Lung (tissue), 12 donors: ENCODE measurements around the gene RNASE8. TPM values are rescaled to one million over a fixed set of nuclear protein-coding genes. Genes with fewer than 3 reads are reported as not detected.

Experiments
- ATAC-seq: fragments of 200-7000 bp; cut with Tn5 transposase; one replicate; pipeline ENCODE4 v1.9.1; 2020; ENCODE audit warnings: moderate number of reproducible peaks; ENCODE audit not compliant: insufficient read depth, low FRiP score
- DNase-seq, 3 donors: peaks; one replicate each; pipeline ENCODE4 v3.0.0-alpha.2; 2013 to 2017
- H3K27ac ChIP-seq, 2 donors: one replicate each; pipeline ENCODE4 v1.5.1; 2013; ENCODE audit warnings: mild to moderate bottlenecking in 2 of 2, moderate library complexity in 2 of 2, control low read depth in 1 of 2, inconsistent platforms in 1 of 2, low read depth in 1 of 2, low read length in 1 of 2
- H3K27me3 ChIP-seq, 3 donors: one replicate each; pipeline ENCODE4 v1.5.1; 2013; ENCODE audit warnings: low read length in 2 of 3; ENCODE audit not compliant: control insufficient read depth in 3 of 3, insufficient read depth in 3 of 3
- H3K36me3 ChIP-seq, 4 donors: one replicate each; pipeline ENCODE4 v1.5.1; 2013; ENCODE audit warnings: low read length in 4 of 4, mild to moderate bottlenecking in 1 of 4, moderate library complexity in 1 of 4; ENCODE audit not compliant: control insufficient read depth in 4 of 4, insufficient read depth in 4 of 4
- H3K4me1 ChIP-seq, 5 donors: one replicate each; pipeline ENCODE4 v1.5.1; 2013; ENCODE audit warnings: low read length in 5 of 5, mild to moderate bottlenecking in 2 of 5, moderate library complexity in 1 of 5; ENCODE audit not compliant: control insufficient read depth in 5 of 5, insufficient read depth in 5 of 5
- H3K4me3 ChIP-seq: one replicate; pipeline ENCODE4 v1.5.1; 2013; ENCODE audit warnings: mild to moderate bottlenecking, control low read depth, moderate library complexity
- H3K9ac ChIP-seq, 2 donors: one replicate each; pipeline ENCODE4 v1.5.1; 2013; ENCODE audit warnings: low read length in 2 of 2, control low read depth in 1 of 2; ENCODE audit not compliant: insufficient read depth in 1 of 2
- H3K9me3 ChIP-seq, 4 donors: one replicate each; pipeline ENCODE4 v1.5.1; 2013; ENCODE audit warnings: low read length in 3 of 4, mild to moderate bottlenecking in 1 of 4, moderate library complexity in 1 of 4; ENCODE audit not compliant: control insufficient read depth in 4 of 4, insufficient read depth in 3 of 4
- CTCF ChIP-seq: IDR thresholded peaks from 2 replicates; pipeline ENCODE4 v1.5.1; 2012; ENCODE audit warnings: mild to moderate bottlenecking; ENCODE audit errors: control extremely low read depth, extremely low read depth
- WGBS, 2 donors: extraction: QIAGEN DNeasy Blood & Tissue Kit; methylation state at CpG; one replicate each; pipeline ENCODE4 v1.1.7; 2013; 5-methylcytosine and 5-hydroxymethylcytosine counted together
- polyA plus RNA-seq, 2 donors: library from polyadenylated mRNA; stranded (reverse); fragments of 200-250 nt; gene quantifications; one replicate each; pipeline ENCODE4 v1.2.1, GENCODE V29; 2013
- total RNA-seq, 2 donors: library from RNA; depleted of rRNA in 1 of 2; stranded (reverse); fragments of >200 nt in 1 of 2; gene quantifications; one replicate each; pipeline ENCODE4 v1.2.1, GENCODE V29; 2014 to 2021
- donor health status: control.
- donor health status: control.
- donor health status: Bipolar disorder and iron deficiency.
- donor health status: healthy.
- donor health status: DM: yes; HTN: yes; CAD: no.

Gene RNASE8
- total and polyA plus RNA-seq, 4 donors = not detected

- TF ChIP-seq CTCF = no peak
- DNase-seq (no peak), ATAC-seq (no peak)
- peaks cover 0 to 22% (median 0%) of the 10 kb centered on the region in 5 donors for H3K4me1 ChIP-seq
- no peak overlapping the region for H3K27ac ChIP-seq
- H3K9me3 ChIP-seq = no peaks in the 10 kb centered on the region
- H3K36me3 ChIP-seq = peaks cover 9 to 55% (median 39%) of the 10 kb centered on the region in 4 donors
- 92% methylated on average over 9 of the region's 9 CpGs for WGBS, 2 donors
- H3K4me3 ChIP-seq = no peak overlapping the region
- H3K27me3 ChIP-seq = no peaks in the 10 kb centered on the region
- no peak overlapping the region for H3K9ac ChIP-seq
These were observed 16.3 kb downstream of the RNASE8 start for GRCh38 chr14:21073921-21074320.

- TF ChIP-seq CTCF = no peak
- DNase-seq = no peak
These were observed 17.0 kb downstream of the RNASE8 start for GRCh38 chr14:21074398-21075272.

DNA sequence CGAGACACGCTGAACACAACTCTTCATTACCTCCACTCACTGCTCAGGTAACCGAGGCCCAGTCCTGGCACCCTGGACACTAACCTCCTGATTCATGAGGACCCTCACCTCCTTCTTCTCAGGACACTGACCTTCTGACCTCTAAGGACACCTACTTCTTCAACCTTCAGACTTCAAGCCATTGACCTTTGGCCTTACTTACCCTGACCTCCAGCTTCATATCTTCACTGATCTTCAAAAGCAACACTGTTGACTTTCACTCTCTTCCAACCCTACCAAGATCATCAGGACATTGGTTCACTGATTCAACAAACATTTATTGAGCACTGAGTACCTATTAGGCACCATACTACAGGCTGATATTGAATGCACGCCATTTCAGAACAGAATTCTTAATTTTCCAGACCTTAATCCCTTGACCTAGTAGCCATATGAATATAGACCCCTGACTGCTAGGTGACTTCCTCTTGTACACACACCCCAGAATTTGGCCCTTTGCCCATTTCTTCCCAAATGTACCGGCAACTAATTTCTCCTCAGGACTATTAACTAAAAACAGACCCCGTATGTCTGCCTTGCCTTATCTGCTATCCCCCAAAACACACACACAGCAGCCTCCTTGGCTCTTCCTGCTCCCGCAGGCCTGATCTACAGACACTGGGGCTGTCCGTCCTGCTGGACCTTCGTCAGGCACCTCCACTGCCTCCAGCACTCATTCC, 18.3 kb downstream of the RNASE8 start:
- no peak overlapping the region for H3K9ac ChIP-seq
- H3K27me3 ChIP-seq = no peaks in the 10 kb centered on the region
- no peaks in the 10 kb centered on the region for H3K9me3 ChIP-seq
- 89 to 90% methylated on average over 9 of the region's 9 CpGs for WGBS, 2 donors
- no peak overlapping the region for H3K27ac ChIP-seq
- H3K36me3 ChIP-seq = peaks cover 24 to 69% (median 50%) of the 10 kb centered on the region in 4 donors
- H3K4me3 ChIP-seq = no peak overlapping the region
- ATAC-seq (no peak), DNase-seq (no peak)
- H3K4me1 ChIP-seq = peaks cover 0 to 17% (median 0%) of the 10 kb centered on the region in 5 donors
- TF ChIP-seq CTCF = no peak

More at GRCh38 chr14:21074398-21075272, 17.0 kb downstream of the RNASE8 start:
- Histone ChIP-seq H3K4me3 (no peak overlapping the region), H3K27ac (no peak overlapping the region), H3K4me1 (peaks cover 0 to 17% (median 0%) of the 10 kb centered on the region in 5 donors), H3K9me3 (no peaks in the 10 kb centered on the region), H3K27me3 (no peaks in the 10 kb centered on the region), H3K9ac (no peak overlapping the region), H3K36me3 (peaks cover 16 to 62% (median 43%) of the 10 kb centered on the region in 4 donors)
- ATAC-seq = no peak
- 92 to 93% methylated on average over 26 of the region's 26 CpGs for WGBS, 2 donors
